AML-193 (cell line): ENCODE results near the gene BRD1.
"Not testable (repeated sequence)": the region's sequence is repeated elsewhere in the genome, so short reads cannot be mapped to it uniquely, and the experiment has no call there.

Experiments used
- DNase-seq, 2 experiments: peaks; one replicate each; lab custom pipeline; 2025; lab: John Stamatoyannopoulos, UW

The BRD1 gene

DNA sequence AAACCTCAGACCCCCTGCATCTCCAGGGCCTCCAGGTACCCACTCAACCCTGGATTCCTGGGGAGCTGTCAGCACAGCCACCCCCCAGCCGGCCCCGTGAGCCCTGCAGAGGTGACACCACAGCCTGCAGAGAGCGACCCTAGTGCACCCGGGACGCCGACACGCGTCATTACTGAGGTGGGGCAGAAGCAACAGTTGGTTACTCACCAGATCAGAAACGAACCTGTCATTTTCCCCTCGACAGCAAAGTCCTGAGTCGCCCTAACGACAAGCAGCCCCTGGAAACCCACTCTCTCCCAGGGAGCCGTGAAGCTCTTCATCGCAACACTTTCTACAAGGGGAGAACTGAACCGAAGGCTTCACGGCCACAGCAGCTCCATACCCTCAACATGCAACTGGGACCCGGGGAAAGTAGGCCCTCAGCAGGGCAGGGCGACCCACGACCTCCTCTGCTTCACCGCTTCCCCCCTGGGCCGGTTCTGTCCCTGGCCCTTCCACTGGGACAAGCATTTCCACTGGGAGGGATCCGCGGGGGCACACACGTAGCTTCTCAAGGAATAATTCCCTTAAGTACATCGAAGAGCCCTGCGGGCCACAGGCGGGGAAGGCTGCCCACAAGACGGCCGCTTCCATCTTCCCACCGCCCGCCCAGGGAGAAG is 1.6 kb downstream of the BRD1 start:
- no peak for DNase-seq

DNA sequence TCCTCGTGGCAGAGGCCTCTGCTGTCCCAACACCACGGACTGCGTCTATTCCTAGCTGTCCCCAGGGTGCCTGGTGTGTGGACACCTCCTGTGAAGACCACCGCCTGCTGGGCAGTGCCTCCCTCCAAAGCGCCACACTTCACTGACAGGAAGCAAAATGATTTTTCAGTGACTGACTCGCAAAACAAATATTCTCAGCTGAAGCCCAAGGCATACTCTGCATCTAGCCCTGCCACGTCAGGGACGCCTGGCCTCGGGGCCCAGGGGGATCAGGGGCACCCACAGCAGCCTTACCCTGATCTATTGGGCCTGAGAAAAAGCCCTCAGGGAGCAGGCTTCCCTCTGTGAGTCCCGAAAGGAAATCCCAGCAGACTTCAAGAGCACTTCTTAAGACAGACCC is 2.2 kb downstream of the BRD1 start:
- DNase-seq = no peak

DNA sequence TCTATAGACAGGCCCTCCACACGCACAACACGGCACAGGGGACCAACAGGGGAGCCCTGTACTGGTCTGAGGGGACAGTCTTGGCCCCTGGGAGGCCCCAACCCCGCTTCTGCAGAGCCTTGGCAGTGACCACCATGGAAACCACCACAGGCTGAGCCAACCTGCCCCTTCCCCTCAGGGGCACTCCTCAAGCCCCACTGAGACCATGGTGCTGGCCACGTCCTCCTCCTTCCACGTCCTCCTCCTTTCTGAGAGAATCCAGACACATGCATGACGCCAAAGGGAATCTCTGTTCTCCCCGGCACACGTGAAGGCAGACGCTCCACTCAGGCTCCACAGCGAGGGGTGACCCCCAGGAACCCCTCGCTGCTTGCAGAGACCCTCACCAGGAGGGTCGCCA is 2.7 kb downstream of the BRD1 start:
- no peak for DNase-seq

DNA sequence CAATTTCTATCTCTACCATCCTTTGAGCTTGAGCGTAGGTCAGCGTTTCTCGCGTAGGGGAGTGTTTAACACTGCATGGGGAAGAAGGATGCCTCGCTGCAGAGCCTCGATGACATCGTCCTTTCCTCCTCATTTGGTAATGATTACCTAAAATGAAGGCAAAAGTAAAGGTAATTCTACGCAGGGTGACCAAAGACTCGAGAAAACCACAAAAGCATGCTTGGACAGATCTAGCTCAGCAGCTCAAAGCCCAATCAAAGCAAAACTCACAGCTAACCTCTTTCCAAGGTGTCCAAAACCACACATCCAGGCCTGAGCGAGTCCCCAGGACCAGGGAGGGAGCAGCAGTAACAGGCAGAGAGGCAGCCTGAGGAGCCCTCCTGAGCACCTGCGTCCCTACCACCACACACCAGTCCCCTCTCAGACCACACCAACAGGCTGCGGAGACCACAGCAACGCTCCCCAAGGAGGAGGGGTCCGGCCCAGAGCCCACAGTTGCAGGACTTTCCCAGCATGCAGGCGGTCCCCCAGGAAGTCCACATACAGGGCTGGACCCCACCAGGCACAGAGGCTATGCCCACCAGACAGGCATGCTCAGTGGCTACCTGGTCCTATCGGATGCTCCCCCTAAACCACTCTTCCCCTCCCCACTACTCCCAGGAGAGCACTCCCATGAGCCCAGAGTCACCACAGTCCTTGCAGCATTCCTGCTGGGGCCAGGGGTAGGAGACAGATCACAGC is 3.3 kb downstream of the BRD1 start:
- no peak for DNase-seq

DNA sequence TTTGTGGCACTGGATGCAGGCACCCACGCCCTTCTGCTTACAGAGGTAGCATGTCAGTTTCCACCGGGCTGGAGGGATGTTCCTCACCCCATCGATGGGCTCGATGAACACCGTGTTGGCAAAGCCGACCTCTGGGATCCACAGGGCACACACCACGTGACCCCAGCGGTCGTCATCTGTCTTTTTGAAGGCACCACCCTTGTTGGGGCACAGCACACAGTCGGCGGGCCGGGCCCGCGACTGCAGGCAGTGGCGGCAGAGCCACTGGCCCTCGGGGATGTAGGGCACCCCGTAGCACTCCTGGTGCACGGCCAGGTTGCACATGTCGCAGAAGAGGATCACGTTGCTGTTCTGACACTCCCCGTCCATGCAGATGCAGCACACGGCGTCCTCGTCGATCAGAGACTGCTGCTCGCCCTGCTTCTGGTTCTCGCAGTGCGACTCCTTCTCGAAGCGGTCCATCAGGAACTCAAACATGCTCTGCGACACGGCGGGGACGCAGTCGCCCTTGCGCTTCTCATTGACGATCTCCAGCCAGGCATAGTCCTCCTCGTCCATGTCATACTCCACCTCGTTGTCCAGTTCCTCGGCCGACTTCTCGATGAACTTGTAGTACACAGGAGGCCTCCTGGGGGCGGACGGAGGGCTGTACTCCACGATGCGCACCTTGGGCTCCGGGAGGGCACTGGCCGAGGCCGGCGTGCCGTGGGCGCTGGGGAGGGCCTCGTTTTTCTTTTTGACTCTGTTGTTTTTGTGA is 4.2 kb downstream of the BRD1 start:
- DNase-seq = no peak

DNA sequence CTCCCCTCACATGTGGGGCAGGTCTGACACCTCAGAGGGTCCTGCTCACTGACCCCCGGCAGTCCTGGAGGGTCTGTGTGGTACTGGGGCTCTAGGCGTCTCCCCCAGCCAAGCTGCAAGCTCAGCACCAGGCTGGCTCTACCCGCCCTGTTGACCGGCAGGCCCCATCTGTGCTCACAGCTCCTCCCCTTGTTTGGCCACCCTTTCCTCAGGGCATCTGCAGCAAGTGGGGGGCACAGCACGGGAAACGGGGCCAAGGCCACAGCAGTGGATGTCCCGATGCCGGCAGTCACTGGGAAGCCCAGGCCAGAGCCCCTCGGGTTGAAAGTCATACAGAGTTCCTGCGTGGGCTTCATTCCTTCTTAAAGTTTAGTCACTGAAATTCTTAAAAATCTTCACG is 5.9 kb downstream of the BRD1 start:
- DNase-seq = not testable (repeated sequence)

DNA sequence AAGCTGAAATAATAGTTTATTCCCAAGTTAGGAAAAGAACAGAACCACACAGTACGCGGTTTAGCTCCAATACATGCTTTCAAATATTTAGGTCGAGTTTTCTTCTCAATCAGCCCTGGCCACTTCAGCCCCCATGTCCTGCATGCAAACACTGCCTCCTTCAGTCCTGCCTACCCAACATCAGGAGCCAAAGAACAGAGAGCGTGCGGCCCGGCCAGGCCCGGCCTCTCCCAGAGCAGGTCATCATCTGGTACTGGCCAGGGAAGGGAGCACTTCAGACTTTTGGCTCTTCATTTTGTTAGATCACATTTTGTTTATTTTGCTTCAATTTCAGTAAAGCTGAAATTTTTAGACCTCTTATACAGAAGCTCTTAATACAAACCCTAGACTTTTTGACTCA is 6.7 kb downstream of the BRD1 start:
- no peak for DNase-seq

DNA sequence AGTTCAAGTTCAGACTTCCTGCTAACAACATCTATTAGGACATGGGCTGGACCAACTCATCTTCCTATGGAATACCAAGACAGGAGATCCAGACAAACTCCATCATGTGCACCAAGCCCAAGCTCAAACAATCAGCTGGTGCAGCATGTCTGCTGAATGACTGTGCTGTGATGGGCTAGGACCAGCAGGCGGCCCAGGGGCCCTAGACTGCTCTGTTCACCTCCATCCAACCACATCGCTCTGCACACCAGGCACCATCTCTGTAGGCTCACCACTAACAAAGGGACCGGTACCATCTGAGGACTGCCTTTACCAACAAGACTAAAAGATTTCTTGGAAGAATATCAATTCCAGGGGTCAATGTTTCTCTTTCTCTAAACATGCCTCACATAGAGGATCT is 10.3 kb downstream of the BRD1 start:
- no peak for DNase-seq

DNA sequence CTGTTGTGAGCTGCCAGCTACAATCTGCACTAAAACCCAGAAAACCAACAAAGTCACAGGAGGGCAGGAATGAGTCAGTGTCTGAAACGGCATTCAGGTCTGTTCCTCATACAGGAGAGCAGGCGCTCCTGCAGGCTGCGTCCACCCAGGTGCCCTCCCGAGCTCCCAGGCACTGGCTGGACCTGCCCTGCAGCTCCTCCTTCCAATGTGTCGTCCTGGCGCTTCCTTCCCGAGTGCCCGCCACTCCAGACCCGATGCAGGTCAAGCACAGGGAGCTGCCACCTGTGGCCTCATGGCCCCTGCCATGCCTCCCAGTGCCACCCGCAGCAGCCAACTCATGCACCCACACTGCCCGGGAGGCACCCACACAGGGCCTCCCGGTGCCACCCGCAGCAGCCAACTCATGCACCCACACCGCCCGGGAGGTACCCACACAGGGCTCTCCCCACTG is 12.0 kb downstream of the BRD1 start:
- DNase-seq = no peak

DNA sequence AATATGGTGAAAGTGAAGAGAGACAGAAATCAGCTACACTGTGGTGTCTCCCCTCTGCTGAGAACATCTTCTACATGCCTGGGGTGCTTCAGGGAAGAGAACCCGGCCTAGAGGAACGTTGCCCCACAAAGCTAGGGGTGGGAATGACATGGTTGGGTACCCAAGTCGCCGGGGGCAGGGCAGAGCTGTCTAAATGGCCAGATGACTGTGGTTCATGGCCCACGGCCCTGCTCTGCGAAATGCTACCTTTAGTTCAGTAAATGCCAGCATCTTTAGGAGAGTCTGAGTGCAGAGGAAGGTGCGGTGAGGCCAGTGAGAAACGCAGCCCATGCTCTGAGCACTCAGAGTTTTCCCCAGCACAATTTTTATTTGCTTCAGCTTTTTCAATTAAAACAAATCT is 12.8 kb downstream of the BRD1 start:
- DNase-seq = no peak

DNA sequence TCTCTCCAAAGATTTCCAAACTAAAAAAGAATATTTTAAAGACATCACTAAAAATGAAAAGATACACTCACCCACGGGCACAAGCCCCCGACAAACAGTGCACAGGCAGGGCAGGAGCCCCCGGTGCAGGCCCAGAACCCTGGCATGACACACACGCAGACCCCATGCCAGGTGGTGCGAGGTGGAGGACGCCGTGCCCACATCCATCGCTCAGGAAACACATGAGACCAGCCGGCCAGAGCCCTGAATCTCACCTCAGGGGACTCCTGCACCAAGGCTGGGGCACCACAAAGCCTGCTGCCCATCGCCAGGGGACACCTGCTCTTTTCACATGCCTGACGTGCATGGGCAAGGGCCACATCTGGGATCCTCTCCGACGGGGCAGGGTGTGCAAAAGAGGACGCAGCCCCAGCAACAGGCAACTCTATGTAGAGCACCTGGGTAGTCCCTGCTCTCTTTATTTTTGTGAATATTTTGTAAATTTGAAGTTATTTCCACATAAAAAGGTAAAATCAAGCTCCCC is 13.4 kb downstream of the BRD1 start:
- no peak for DNase-seq

DNA sequence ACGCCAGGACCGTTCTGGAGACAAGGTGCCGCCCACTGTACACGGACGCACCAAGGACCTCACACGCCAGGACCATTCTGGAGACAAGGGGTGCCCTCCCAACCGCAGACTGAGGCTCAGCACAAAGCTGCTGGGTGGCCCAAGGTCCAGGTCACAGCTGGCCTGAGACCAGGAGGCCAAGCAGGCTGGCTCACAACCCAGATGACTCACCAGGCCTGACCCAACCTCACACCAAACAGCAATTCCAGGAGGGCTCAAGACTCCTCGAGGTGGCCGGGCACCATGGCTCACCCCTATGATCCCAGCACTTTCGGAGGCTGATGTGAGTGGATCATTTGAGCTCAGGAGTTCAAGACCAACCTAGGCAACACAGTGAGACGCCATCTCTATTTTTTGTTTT is 14.8 kb downstream of the BRD1 start:
- DNase-seq = no peak

DNA sequence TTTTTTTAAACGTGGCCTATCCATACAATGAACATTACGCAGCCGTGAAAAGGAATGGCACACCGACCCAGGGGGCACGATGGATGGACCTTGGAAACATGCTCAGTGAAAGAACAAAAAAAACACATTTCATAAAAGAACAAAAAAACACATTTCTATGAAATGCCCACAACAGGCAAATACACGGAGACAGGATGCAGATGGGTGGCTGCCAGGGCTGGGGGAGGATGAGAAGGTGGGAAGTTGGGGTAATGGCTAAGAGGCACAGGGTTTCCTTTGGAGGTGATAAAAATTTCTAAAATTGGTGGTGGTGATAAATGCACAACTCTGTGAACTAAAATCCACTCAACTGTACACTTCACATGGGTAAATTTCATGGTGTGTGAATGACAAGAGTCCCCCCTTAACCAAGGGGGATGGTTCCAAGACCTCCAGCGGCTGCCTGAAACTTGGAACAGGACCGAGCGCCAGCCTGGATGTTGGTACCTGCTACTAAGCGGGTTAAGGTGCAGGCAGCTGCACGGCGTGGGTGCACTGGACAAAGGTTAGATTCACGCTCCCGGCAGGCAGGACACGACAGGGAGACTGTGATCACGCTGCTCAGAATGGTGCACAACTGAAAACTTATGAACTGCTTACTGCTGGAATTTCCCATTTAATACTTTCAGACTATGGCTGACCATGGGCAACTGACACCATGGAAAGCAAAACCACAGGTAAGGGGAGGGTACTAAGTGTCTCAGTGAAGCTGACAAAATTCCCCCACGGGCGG is 16.5 kb downstream of the BRD1 start:
- no peak for DNase-seq

DNA sequence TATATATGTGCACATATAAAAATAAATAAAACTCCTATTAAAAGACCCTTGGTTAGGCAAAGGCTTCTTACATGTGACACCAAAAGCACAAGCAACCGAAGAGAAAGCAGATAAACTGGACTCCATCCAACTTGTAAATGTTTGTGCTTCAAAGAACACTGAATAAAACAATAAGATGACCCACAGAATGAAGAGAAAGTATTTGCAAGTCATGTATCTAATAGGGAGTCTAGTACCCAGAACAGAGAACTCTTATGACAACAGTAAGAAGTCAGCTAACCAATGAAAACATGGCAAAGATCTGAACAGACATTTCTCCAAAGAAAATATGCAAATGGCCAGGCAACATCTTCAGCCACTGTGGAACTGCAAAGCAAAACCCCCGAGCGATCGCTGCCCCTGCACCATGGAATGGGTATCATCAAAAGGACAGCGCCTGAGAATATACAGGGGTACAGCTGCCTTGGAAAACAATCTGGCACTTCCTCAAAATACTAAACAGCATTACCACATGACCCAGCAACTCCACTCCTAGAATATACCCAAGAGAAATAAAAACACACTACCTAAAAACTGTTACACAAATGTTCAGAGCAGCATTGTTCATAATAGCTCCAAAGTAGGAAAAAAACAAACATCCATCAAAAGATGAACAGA is 17.2 kb downstream of the BRD1 start:
- DNase-seq = no peak

DNA sequence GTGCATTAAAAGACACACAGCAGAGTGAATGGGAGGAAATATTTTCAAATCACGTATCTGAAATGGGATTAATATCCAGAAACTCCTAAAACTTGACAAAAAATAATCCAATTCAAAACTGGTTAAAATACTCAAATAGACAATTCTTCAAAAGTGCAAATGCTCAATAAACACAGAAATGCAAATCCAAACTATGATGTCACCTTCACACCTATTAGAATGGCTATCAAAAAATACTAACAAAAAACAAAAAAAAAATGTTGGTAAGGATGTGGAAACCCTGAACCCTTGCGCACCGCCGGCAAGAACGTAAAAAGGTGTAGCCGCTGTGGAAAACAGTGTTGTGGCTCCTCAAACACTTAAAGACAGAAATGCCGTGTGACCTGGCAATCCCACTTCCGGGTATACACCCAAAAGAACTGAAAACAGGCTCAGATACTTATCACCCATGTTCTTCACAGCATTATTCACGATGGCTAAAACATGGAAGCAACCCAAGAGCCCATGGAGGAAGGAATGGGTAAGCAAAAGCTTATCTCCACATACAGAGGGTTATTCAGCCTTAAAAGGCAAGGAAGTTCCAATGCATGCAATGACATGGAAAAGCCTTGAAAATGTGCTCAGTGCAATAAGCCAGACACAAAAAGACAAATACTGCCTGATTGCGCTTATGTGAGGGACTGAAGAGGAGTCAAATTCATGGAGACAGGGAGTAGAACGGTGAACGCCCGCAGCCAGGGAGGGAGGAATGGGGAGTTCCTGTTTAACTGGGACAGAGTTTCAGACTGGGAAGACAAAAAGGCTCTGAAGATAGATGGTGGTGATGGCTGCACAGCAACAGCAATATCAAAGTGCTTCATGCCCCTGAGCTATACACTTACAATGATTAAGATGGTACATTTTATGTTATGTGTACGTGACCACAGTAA is 19.6 kb downstream of the BRD1 start:
- DNase-seq = no peak

DNA sequence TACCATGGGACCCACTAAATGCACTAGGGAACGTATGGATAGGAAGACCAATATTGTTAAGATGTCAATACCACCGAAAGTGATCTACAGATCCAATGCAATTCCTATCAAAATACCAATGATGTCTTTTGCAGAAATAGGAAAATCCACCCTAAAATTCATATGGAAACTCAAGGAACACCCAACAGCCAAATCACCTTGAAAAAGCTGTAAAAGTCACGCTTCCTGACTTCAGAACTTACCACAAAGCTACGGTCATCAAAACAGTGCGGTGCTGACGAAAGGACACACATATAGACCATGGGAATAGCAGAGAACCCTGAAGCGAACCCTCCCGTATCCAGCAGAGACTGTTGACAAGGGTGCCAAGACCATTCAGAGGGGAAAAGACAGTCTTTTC is 20.5 kb downstream of the BRD1 start:
- no peak for DNase-seq

DNA sequence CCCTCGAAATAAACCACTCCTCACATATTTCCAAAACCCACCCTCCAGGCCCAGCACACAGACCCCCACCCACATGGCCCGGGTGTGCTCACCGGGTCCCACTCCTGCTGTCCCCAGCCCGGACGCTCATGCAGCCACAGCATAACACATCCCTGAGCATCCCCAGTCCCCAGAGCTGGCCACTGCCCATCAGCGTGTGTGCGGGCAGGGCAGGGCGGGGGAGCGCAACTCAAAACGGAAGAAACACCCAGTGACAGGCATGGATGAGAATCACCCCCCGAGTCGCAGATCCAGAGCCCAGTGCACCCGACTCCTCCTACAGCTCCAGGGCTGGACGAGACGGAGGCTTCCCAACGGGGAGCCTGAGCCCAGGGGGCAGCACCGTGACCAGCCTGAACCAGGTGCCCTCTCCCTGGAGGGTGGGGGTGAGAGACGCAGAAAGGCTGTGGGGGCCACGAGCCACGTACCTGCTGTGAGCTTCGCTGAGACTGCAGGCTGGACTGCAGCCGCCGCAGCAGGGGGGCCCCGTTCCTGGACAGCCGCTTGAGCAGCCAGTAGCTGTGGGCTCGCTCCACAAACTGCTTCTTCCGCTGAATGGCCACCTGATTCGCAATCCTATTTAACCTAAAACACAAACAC is 23.8 kb downstream of the BRD1 start:
- DNase-seq = no peak

DNA sequence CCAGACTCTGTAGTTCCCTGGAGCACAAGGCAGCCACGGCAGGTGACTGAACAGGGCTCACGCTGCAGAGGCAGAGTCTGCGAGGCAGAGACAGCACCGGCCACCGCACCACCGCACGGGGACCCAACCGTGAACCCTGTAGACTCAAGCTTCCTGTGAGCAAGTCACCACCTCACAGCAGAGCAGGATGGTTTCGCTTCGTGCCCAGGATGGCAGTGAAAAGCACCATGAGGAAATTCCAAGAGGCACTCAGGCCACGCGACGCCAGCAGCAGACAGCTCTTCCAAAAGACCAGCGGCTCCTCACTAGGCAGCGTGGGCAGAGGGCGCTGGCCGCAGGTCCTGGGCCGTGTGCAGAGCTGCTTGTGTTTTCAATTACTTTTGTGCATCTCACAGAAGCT is 24.5 kb downstream of the BRD1 start:
- DNase-seq = no peak

DNA sequence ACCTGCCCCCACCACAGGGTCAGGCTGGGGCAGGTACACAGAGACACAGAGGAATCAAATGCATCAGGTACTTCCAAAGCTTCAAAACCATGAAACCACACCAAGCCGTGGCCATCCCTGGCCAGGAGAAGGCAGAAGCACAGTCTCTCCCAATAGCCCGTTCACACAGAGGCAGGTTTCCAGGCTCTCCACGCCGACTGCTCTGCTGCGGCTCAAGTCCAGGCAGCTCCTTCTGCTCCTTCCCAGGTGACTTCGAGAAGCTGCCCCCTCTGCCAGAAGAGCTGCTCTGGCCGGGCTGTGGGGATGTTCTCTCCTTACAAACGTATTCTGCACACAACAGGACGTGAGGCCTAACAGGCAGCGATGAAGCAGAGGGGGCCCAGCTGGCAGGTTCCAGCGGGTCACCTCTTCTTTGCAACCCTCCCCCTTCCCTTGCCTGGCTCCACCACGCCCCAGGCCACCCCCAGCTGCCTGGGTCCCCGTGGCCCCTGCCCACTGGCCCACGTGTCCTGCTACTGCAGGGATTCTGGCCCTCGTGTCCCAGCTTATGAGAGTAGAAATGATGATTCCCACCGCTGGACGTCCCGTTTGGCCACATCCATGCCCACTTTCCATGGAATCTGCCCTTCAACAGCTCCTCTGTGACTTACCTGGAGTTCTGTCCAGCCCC is 26.1 kb downstream of the BRD1 start:
- no peak for DNase-seq
